HepG2 (cell line): ENCODE data around the gene ANKRD12. TPM values are rescaled to one million over a fixed set of nuclear protein-coding genes. Genes with fewer than 3 reads are reported as not detected.

Source experiments
- ATAC-seq: fragments of 200-7000 bp; cut with Tn5 transposase; 3 replicates; pipeline ENCODE4 v1.9.1; 2020; ENCODE audit warnings: mild to moderate bottlenecking, moderate library complexity
- BruUV-seq: library from RNA; stranded (reverse); fragments of 400-500 nt; replicated peaks from 2 replicates; lab custom pipeline; 2021; lab: Mats Ljungman, UMichigan
- CTCF ChIA-PET: fragments of 300-600 bp; formaldehyde crosslinking; extraction: SDS; loops from one replicate; lab custom pipeline; 2021; ENCODE audit warnings: low total read pairs, inconsistent platforms, low intra/inter-chr PET ratio; lab: Yijun Ruan, JAX
- POLR2A ChIA-PET: fragments of 350-600 bp; sonication (Branson Sonifier 250); formaldehyde crosslinking; loops from one replicate; lab custom pipeline; 2020; ENCODE audit warnings: antibody characterized with exemption, inconsistent platforms; lab: Yijun Ruan, JAX
- DNase-seq: peaks from one replicate; pipeline ENCODE4 v3.0.0-alpha.2; 2015; ENCODE audit warnings: low spot score
- FAIRE-seq: peaks from 3 replicates; lab custom pipeline; 2011; peaks lifted over from hg19 to GRCh38; lab: Jason Lieb, UNC
- H2AFZ ChIP-seq: one replicate; pipeline ENCODE4 v1.6.1; 2011; ENCODE audit warnings: low read length, inconsistent platforms
- H3K27ac ChIP-seq: fragments of 300-600 bp; 3 replicates; pipeline ENCODE4 v1.8.0; 2011; ENCODE audit warnings: mixed run types, mild to moderate bottlenecking, mixed read lengths, low read length, inconsistent platforms; ENCODE audit not compliant: insufficient read depth; ENCODE audit errors: extremely low read length
- H3K27me3 ChIP-seq, 2 experiments: fragments of 200-600 bp in 1 of 2; 2 replicates in 1 of 2; 3 replicates in 1 of 2; pipeline versions ENCODE4 v1.6.0 to v1.8.0; 2011; ENCODE audit warnings: low read length in 2 of 2, mild to moderate bottlenecking in 2 of 2, moderate library complexity in 2 of 2, inconsistent platforms in 1 of 2; ENCODE audit not compliant: insufficient read depth in 2 of 2, control insufficient read depth in 1 of 2
- H3K36me3 ChIP-seq, 2 experiments: fragments of 200-600 bp in 1 of 2; replicated peaks in 1 of 2; 2 replicates in 1 of 2; 3 replicates in 1 of 2; pipeline versions ENCODE4 v1.5.1 to v1.8.0; 2011; ENCODE audit warnings: low read length in 2 of 2, inconsistent platforms in 1 of 2; ENCODE audit not compliant: insufficient read depth in 2 of 2, control insufficient read depth in 1 of 2
- H3K4me1 ChIP-seq: 2 replicates; pipeline ENCODE4 v1.5.1; 2012; ENCODE audit warnings: low read length, inconsistent platforms; ENCODE audit not compliant: insufficient read depth
- H3K4me2 ChIP-seq: 2 replicates; pipeline ENCODE4 v1.6.0; 2011; ENCODE audit warnings: low read depth, low read length, inconsistent platforms
- H3K4me3 ChIP-seq, 3 experiments: fragments of 200-600 bp in 1 of 3; sonication (generic), shearing (Covaris generic) in 1 of 3; replicated peaks in 1 of 3; 2 replicates each; pipeline ENCODE4 v1.5.1; 2011 to 2016; ENCODE audit warnings: low read length in 3 of 3, inconsistent platforms in 2 of 3, low read depth in 2 of 3, mild to moderate bottlenecking in 2 of 3, control low read depth in 1 of 3, mixed read lengths in 1 of 3; ENCODE audit not compliant: insufficient read depth in 1 of 3
- H3K79me2 ChIP-seq: one replicate; pipeline ENCODE4 v1.6.1; 2011; ENCODE audit warnings: low read length, inconsistent platforms; ENCODE audit not compliant: insufficient read depth
- H3K9ac ChIP-seq: 2 replicates; pipeline ENCODE4 v1.6.0; 2011; ENCODE audit warnings: mild to moderate bottlenecking, low read depth, low read length, inconsistent platforms; ENCODE audit not compliant: insufficient read depth
- H3K9me3 ChIP-seq: 2 replicates; pipeline ENCODE4 v1.5.1; 2012; ENCODE audit warnings: mild to moderate bottlenecking, low read length
- H4K20me1 ChIP-seq: 2 replicates; pipeline ENCODE4 v1.6.0; 2011; ENCODE audit warnings: inconsistent platforms, mild to moderate bottlenecking, low read length, moderate library complexity; ENCODE audit not compliant: insufficient read depth
- GPBP1L1 ChIP-seq: sonication (generic); formaldehyde crosslinking; IDR thresholded peaks from 2 replicates; pipeline ENCODE4 v1.5.0; 2020; ENCODE audit warnings: mild to moderate bottlenecking, missing genetic modification reagents
- NFIB ChIP-seq: sonication (generic); formaldehyde crosslinking; IDR thresholded peaks from 2 replicates; pipeline ENCODE4 v1.9.0; 2021; ENCODE audit warnings: missing genetic modification reagents, mild to moderate bottlenecking, borderline replicate concordance
- PRDM10 ChIP-seq: sonication (generic); formaldehyde crosslinking; IDR thresholded peaks from 2 replicates; pipeline ENCODE4 v1.4.0; 2020; ENCODE audit warnings: low read depth, missing genetic modification reagents
- SPEN ChIP-seq: sonication (generic); formaldehyde crosslinking; IDR thresholded peaks from 2 replicates; pipeline ENCODE4 v1.5.1; 2020; ENCODE audit warnings: low read depth, mild to moderate bottlenecking, missing genetic modification reagents
- ZBTB8A ChIP-seq: sonication (generic); formaldehyde crosslinking; IDR thresholded peaks from 2 replicates; pipeline ENCODE4 v1.4.0; 2020; ENCODE audit warnings: mild to moderate bottlenecking, low read depth, missing genetic modification reagents, borderline replicate concordance
- ZFP36L1 ChIP-seq: sonication (generic); formaldehyde crosslinking; IDR thresholded peaks from 2 replicates; pipeline ENCODE4 v1.8.0; 2022; ENCODE audit warnings: mild to moderate bottlenecking, missing genetic modification reagents, moderate library complexity
- ZNF224 ChIP-seq: sonication (generic); formaldehyde crosslinking; IDR thresholded peaks from 2 replicates; pipeline ENCODE4 v1.5.0; 2020; ENCODE audit warnings: mild to moderate bottlenecking, missing genetic modification reagents
- ZNF260 ChIP-seq: sonication (generic); formaldehyde crosslinking; IDR thresholded peaks from 2 replicates; pipeline ENCODE4 v1.4.0; 2020; ENCODE audit warnings: missing genetic modification reagents, low read depth, mild to moderate bottlenecking, borderline replicate concordance
- ZNF34 ChIP-seq: sonication (generic); formaldehyde crosslinking; IDR thresholded peaks from 2 replicates; pipeline ENCODE4 v1.4.0; 2020; ENCODE audit warnings: mild to moderate bottlenecking, missing genetic modification reagents, borderline replicate concordance
- ZNF597 ChIP-seq: sonication (generic); formaldehyde crosslinking; IDR thresholded peaks from 2 replicates; pipeline ENCODE4 v1.5.0; 2020; ENCODE audit warnings: missing genetic modification reagents
- WGBS: methylation state at CpG from one replicate; pipeline ENCODE4 v1.1.6; 2017; ENCODE audit warnings: low lambda C conversion rate; 5-methylcytosine and 5-hydroxymethylcytosine counted together
- in situ Hi-C: cut with HindIII; loops from 2 replicates; pipeline ENCODE4 v1.10.0; 2017; ENCODE audit warnings: low pct_unique_long_range_greater_than_20kb; ENCODE audit not compliant: extremely low pct_ligation_motif_present
- intact Hi-C: fragments of 100-400 bp; cut with micrococcal nuclease; formaldehyde crosslinking; loops from one replicate; pipeline ENCODE4 v1.10.0; 2022; ENCODE audit not compliant: unreplicated experiment
- polyA plus RNA-seq, 8 experiments: library from polyadenylated mRNA; depleted of rRNA in 3 of 8; stranded (reverse) in 7 of 8; unstranded in 1 of 8; fragments of >200 nt; fragmentation: Illumina TruSeq in 4 of 8; extraction: Trizol in 4 of 8; gene quantifications; 2 replicates each; pipeline versions ENCODE4 v1.2.1 to v1.2.3, GENCODE V29; 2011 to 2016; ENCODE audit warnings: low read depth in 4 of 8, missing spikeins in 1 of 8, mixed read lengths in 1 of 8; ENCODE audit not compliant: insufficient read depth in 1 of 8
- total RNA-seq, 5 experiments: library from RNA; depleted of rRNA; stranded (reverse); fragments of >200 nt; fragmentation: Illumina TruSeq; extraction: Trizol; gene quantifications; 2 replicates each; pipeline ENCODE4 v1.2.3, GENCODE V29; 2016; ENCODE audit warnings: low read depth in 1 of 5

The ANKRD12 gene
- total and polyA plus RNA-seq, 2 of the 13 experiments (the other 11 are each of a cell fraction or from before 2014, with no cell fraction given): 6.0 to 23.2 TPM

- ATAC-seq: no peak
- peaks cover 5 to 20% of the 10 kb centered on the region in 2 experiments for H3K36me3 ChIP-seq
- BruUV-seq: no TSS peak
- WGBS: 96% methylated on average over 1 of the region's 1 CpG
- H3K9me3 ChIP-seq: no peaks in the 10 kb centered on the region
- H3K9ac ChIP-seq: no peak overlapping the region
- ChIA-PET CTCF (no interaction called here), POLR2A (no interaction called here)
- no peaks in the 10 kb centered on the region for H4K20me1 ChIP-seq
- no peaks in the 10 kb centered on the region for H3K4me1 ChIP-seq
- no peaks in the 10 kb centered on the region for H3K27me3 ChIP-seq
- no peak for FAIRE-seq
- no peak overlapping the region for H3K4me2 ChIP-seq
- no peak overlapping the region for H2AFZ ChIP-seq
- in situ Hi-C loops (no loop called here), intact Hi-C loops (no loop called here)
- no peak overlapping the region for H3K27ac ChIP-seq
- no peak for DNase-seq
- H3K4me3 ChIP-seq: no peak overlapping the region
- no peaks in the 10 kb centered on the region for H3K79me2 ChIP-seq
- TF ChIP-seq ZNF224: no peak
- no peak for TF ChIP-seq PRDM10 (CRISPR knock-in tag)
- TF ChIP-seq ZNF260: no peak
- TF ChIP-seq NFIB (CRISPR knock-in tag): no peak
These were observed 103.1 kb downstream of the ANKRD12 start for GRCh38 chr18:9239720-9240119.

- Histone ChIP-seq H3K9me3 (no peaks in the 10 kb centered on the region), H2AFZ (no peak overlapping the region), H3K27me3 (no peaks in the 10 kb centered on the region), H3K9ac (no peak overlapping the region), H3K79me2 (no peaks in the 10 kb centered on the region), H3K4me1 (no peaks in the 10 kb centered on the region), H3K36me3 (peaks cover 5 to 20% of the 10 kb centered on the region in 2 experiments), H4K20me1 (no peaks in the 10 kb centered on the region), H3K4me2 (no peak overlapping the region), H3K27ac (no peak overlapping the region), H3K4me3 (no peak overlapping the region)
- DNase-seq: no peak
- ChIA-PET CTCF (no interaction called here), POLR2A (no interaction called here)
- 98% methylated on average over 4 of the region's 4 CpGs for WGBS
- FAIRE-seq: no peak
- intact Hi-C loops: no loop called here
- ATAC-seq: no peak
- in situ Hi-C loops: no loop called here
- no TSS peak for BruUV-seq
- no peak for TF ChIP-seq GPBP1L1
- TF ChIP-seq ZFP36L1 (CRISPR knock-in tag): no peak
- TF ChIP-seq ZNF597 (CRISPR knock-in tag): no peak
- TF ChIP-seq SPEN (CRISPR knock-in tag): no peak
- TF ChIP-seq ZBTB8A (CRISPR knock-in tag): no peak
- TF ChIP-seq ZNF34: no peak
These were observed 103.7 kb downstream of the ANKRD12 start for GRCh38 chr18:9240270-9240669.
